GM08714 (cell line): Measurements from ENCODE around the gene UBE2E2.

ENCODE experiments used
- H3K4me3 ChIP-seq: fragments of 200-500 bp; sonication (Bioruptor generic); 2 replicates; pipeline ENCODE4 v1.5.1; 2014; ENCODE audit warnings: mild to moderate bottlenecking, low read length, inconsistent platforms
- ZNF274 ChIP-seq: IDR thresholded peaks from 2 replicates; pipeline ENCODE4 v1.6.1; 2012; ENCODE audit warnings: mild to moderate bottlenecking, low read depth, low read length

Gene UBE2E2

DNA sequence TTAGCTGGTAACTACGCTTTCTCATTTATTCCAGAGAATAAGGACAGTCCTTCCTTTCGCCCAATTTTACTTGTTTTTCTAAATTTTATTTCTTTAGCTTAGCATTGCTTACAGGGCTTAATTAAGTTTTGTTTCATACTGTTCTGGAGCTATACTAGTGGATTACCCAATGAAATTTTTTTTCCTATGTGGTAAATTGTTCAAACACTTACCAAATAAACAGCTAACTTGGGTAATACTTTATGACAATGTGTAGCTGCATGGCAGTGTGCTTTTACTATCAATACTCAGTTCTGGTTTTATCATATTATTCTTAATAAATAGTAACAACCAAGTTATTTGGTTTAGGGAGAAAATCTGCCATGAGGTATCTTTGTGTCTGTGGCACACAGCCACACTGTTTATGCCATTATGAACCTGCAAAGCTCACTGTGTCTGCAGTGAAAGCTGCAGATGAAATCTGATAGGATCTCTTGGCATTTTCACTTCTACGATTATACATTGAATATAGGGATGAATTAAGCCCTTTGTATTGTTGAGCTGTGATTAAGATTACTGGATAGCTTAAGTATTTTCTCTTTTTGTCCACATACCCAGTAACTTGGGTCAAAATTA is 37.2 kb downstream of the UBE2E2 start:
- TF ChIP-seq ZNF274, result no peak
- H3K4me3 ChIP-seq, result no peak overlapping the region

DNA sequence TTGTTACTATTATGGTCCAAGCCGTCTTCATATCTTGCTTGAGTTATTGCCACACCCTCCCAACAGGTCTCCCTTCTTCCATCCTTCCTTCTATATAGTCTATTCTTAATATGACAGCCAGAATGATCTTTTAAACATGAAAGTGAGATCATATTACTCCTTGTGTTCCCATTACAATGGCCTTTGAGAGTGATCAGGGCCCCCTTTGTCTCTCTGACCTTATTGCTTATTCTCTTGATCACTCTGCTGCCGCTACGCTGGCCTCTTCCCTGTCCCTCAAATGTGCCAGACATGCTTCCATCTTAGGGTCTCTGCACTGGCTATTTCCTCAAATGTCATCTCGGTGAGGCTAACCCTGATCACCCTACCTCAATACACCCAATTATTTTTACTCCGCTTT is 38.1 kb downstream of the UBE2E2 start:
- TF ChIP-seq ZNF274, result no peak

GRCh38 chr3:23242106-23242505 is 39.0 kb downstream of the UBE2E2 start:
- H3K4me3 ChIP-seq, result no peak overlapping the region
- TF ChIP-seq ZNF274, result no peak

More for the DNA sequence above, 38.1 kb downstream of the UBE2E2 start:
- no peak overlapping the region for H3K4me3 ChIP-seq

- no peak for TF ChIP-seq ZNF274
- no peak overlapping the region for H3K4me3 ChIP-seq
These were observed 41.4 kb downstream of the UBE2E2 start for GRCh38 chr3:23244324-23245041.

DNA sequence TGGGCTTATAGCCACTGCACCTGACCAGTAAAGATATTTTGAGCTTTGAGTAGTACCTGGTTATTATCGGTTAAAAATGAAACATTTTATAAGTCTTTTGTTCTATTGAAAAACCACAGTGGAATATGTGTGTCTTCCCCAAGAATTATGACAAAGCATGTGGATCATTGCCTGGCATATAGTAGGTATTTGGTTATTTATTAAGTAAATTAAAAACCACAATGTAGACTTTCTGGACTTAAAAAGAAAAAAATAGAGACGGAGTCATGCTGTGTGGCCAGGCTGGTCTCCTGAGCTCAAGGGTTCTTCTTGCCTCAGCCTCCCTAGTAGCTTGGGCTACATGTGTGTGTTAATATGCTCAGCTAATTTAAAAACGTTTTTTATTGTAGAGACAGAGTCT is 43.5 kb downstream of the UBE2E2 start:
- no peak overlapping the region for H3K4me3 ChIP-seq
- no peak for TF ChIP-seq ZNF274

DNA sequence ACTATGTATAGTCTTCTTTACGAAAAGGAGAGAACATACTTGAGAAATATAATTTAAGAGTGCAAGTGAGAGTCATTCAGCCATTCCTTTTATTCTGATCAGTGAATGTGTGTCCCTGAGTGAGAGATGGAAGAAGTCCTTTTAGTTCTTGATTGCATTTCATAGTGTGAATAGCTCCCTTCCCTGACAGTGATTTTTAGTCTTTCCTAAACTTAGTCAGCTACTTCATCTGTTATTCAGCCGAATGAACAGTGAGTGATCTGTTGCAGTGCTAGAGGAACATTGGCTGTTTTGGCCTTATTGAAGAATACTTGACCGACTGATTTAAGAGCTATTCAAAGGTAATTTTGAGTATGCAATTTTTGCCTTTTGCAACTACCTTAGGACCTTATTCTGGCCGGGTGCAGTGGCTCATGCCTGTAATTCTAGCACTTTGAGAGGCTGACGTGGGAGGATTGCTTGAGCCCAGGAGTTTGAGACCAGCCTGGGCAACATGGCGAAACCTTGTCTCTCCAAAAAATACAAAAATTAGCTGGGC is 45.5 kb downstream of the UBE2E2 start:
- H3K4me3 ChIP-seq, result no peak overlapping the region
- no peak for TF ChIP-seq ZNF274

DNA sequence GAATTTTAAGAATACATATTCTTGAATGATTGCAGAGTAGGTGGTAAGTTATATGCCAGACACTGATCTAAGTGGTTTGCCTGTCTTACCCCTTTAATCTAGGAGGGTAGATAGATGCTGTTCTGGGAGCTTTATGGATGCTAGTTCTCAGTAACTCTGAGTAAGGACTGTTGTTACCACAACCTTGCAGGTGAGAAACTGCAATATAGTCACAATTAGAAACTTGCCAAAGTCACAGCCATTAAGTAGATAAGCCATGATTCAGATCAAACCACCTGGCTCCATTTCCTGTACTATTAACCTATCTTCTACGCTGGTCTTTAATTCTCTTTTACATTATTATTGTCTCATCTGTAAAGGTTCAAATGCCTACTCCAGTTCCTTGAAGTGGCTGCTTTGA is 46.8 kb downstream of the UBE2E2 start:
- no peak overlapping the region for H3K4me3 ChIP-seq
- TF ChIP-seq ZNF274, result no peak

- no peak overlapping the region for H3K4me3 ChIP-seq
- no peak for TF ChIP-seq ZNF274
These were observed 49.0 kb downstream of the UBE2E2 start for GRCh38 chr3:23252122-23252521.

- TF ChIP-seq ZNF274, result no peak
- H3K4me3 ChIP-seq, result no peak overlapping the region
These were observed 50.1 kb downstream of the UBE2E2 start for GRCh38 chr3:23253214-23253613.

- peak overlapping the region; percentile 40; the same call in 1 of the 2 replicates for H3K4me3 ChIP-seq
- TF ChIP-seq ZNF274, result no peak
These were observed 51.2 kb downstream of the UBE2E2 start for GRCh38 chr3:23254282-23254681.

DNA sequence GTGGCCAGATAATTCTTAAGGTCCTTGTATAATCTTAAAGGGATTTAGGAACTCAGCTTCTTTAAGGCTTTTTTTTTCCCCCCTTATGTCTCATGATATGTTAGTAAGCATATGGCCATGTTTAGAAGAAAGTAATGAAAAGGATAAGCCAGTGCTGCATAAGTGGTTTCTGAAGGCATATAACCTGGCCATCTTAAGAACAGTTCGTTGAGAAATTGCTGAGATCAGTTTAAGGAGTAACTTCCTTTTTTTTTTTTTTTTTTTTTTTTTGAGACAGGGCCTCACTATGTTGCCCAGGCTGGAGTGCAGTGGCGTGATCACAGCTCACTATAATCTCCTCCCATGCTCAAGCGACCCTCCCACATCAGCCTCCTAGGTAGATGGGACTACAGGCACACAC is 51.7 kb downstream of the UBE2E2 start:
- no peak for TF ChIP-seq ZNF274
- H3K4me3 ChIP-seq, result no peak overlapping the region

DNA sequence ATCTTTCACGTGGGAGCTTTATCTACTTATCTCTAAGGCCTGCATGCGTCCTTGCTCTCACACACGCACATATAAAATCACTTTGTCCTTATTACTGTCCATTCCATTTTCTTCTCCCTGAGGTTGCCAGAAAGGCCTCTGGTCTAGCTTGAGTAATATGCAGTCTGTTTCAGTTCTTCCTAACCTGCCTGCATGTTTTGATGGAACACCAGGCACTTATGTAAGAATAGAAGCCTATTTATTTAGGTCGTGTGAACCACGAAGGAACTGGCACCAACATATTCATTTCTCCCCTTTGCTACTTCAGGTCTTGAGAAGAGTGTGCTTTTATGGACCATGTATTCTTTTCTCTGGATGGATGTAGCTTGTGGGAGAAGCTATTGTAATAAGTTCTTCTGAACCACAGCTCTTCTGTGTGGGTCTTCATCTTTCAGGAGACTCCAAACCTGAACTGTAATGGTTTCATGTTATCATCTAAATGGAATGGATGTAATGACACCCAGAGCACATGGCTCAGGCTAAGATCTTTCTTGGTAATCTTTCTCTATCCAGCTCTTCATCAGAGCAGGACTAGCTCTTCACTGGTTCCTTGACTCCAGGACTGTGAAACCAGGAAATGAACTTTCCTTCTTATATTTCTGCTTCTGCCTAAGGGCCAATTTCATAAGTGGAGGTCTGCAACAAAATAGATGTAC is 53.8 kb downstream of the UBE2E2 start:
- no peak overlapping the region for H3K4me3 ChIP-seq
- no peak for TF ChIP-seq ZNF274

DNA sequence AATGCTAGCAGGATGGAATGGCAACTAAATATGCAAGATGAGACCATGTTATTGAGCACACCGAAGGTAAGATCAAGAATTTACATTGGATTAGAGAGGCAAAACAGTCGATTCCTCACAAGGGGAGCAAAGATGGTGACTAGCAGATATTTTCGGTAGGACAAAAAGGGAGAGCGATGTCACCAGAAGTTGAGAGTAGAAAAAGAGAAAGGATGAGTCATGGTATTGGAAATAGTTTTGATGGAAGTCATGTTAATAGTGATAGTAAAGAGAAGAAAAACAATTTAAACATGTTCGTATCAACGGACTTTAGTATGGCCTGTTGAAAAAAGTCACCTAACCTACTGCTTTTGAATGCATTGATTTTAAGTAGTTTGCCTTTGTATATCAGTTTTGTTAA is 55.0 kb downstream of the UBE2E2 start:
- no peak overlapping the region for H3K4me3 ChIP-seq
- TF ChIP-seq ZNF274, result no peak

GRCh38 chr3:23259515-23259914 is 56.4 kb downstream of the UBE2E2 start:
- no peak for TF ChIP-seq ZNF274
- H3K4me3 ChIP-seq, result no peak overlapping the region

- no peak for TF ChIP-seq ZNF274
- no peak overlapping the region for H3K4me3 ChIP-seq
These were observed 59.6 kb downstream of the UBE2E2 start for GRCh38 chr3:23262766-23263165.
